K562 (cell line): Measurements from ENCODE around the gene GPC1. TPM values are rescaled to one million over a fixed set of nuclear protein-coding genes. Genes with fewer than 3 reads are reported as not detected.

ENCODE experiments used
- CCAR2 ChIP-seq: fragments of 200-400 bp; formaldehyde crosslinking; IDR thresholded peaks from 2 replicates; pipeline ENCODE4 v1.6.1; 2017; ENCODE audit warnings: mild to moderate bottlenecking, low read depth, low read length
- TAF15 ChIP-seq: fragments of 200-400 bp; formaldehyde crosslinking; IDR thresholded peaks from 2 replicates; pipeline ENCODE4 v1.6.1; 2017; ENCODE audit warnings: mild to moderate bottlenecking, low read depth, low read length, moderate library complexity
- ZC3H11A ChIP-seq: IDR thresholded peaks from 2 replicates; pipeline ENCODE4 v1.6.1; 2012; ENCODE audit warnings: low read depth, low read length, improper control_type of control experiment
- ZNF24 ChIP-seq: fragments of 450-650 bp; IDR thresholded peaks from 2 replicates; pipeline ENCODE4 v1.6.1; 2016
- polyA plus RNA-seq, 8 experiments: library from polyadenylated mRNA; depleted of rRNA in 4 of 8; stranded (reverse) in 5 of 8; unstranded in 3 of 8; fragments of >200 nt; fragmentation: Nextera tagmentation in 2 of 8; fragmentation: Illumina TruSeq in 1 of 8; extraction: Ambion mirVana in 2 of 8; extraction: Trizol in 1 of 8; gene quantifications; 2 replicates each; pipeline versions ENCODE4 v1.2.1 to v1.2.3, GENCODE V29; 2011 to 2014; ENCODE audit warnings: inconsistent platforms in 1 of 8, missing spikeins in 1 of 8
- total RNA-seq, 7 experiments: library from RNA; depleted of rRNA in 6 of 7; stranded (reverse); fragments of >200 nt in 6 of 7; fragmentation: Illumina TruSeq in 2 of 7; extraction: Trizol in 2 of 7; gene quantifications; 2 replicates each; pipeline versions ENCODE4 v1.2.1 to v1.2.3, GENCODE V29; 2011 to 2021; ENCODE audit warnings: low replicate concordance in 1 of 7
- TF ChIP-seq, protein P1 (sequence below): fragments of 200-600 bp; sonication (generic); IDR thresholded peaks from one replicate; pipeline ENCODE4 v1.6.1; 2012; ENCODE audit warnings: mild to moderate bottlenecking, low read depth, low read length, inconsistent platforms
- TF ChIP-seq, protein P2 (sequence below): IDR thresholded peaks from 2 replicates; pipeline ENCODE4 v1.6.1; 2011; ENCODE audit not compliant: insufficient read length; ENCODE audit errors: extremely low read depth
- TF ChIP-seq, protein P3 (sequence below): fragments of 450-650 bp; formaldehyde crosslinking; IDR thresholded peaks from 2 replicates; pipeline ENCODE4 v1.4.0; 2022; ENCODE audit warnings: missing genetic modification characterization

The GPC1 gene
- total and polyA plus RNA-seq, 9 of the 15 experiments (the other 6 are each of a cell fraction or from before 2014, with no cell fraction given), result 0.07 to 0.82 (median 0.14) TPM; not detected in 3

DNA sequence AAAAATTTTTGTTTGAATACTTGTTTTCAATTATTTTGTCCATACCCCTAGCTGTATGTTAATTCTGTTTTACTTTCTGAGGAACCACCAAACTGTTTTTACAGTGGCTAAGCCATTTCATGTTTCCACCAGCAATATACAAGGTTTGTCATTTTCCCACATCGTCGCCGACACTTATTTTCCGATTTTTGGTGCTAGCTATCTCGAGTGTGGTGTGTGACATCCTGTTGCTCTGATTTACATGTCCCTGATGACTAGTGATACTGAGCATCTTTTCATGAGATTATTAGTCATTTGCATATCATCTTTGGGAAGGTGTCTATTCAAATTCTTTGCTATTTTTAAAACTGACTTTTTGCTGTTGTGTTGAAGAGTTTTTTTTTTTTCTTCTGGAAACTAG, 7.2 kb upstream of the GPC1 start (continued):
- TF ChIP-seq, protein P1, sequence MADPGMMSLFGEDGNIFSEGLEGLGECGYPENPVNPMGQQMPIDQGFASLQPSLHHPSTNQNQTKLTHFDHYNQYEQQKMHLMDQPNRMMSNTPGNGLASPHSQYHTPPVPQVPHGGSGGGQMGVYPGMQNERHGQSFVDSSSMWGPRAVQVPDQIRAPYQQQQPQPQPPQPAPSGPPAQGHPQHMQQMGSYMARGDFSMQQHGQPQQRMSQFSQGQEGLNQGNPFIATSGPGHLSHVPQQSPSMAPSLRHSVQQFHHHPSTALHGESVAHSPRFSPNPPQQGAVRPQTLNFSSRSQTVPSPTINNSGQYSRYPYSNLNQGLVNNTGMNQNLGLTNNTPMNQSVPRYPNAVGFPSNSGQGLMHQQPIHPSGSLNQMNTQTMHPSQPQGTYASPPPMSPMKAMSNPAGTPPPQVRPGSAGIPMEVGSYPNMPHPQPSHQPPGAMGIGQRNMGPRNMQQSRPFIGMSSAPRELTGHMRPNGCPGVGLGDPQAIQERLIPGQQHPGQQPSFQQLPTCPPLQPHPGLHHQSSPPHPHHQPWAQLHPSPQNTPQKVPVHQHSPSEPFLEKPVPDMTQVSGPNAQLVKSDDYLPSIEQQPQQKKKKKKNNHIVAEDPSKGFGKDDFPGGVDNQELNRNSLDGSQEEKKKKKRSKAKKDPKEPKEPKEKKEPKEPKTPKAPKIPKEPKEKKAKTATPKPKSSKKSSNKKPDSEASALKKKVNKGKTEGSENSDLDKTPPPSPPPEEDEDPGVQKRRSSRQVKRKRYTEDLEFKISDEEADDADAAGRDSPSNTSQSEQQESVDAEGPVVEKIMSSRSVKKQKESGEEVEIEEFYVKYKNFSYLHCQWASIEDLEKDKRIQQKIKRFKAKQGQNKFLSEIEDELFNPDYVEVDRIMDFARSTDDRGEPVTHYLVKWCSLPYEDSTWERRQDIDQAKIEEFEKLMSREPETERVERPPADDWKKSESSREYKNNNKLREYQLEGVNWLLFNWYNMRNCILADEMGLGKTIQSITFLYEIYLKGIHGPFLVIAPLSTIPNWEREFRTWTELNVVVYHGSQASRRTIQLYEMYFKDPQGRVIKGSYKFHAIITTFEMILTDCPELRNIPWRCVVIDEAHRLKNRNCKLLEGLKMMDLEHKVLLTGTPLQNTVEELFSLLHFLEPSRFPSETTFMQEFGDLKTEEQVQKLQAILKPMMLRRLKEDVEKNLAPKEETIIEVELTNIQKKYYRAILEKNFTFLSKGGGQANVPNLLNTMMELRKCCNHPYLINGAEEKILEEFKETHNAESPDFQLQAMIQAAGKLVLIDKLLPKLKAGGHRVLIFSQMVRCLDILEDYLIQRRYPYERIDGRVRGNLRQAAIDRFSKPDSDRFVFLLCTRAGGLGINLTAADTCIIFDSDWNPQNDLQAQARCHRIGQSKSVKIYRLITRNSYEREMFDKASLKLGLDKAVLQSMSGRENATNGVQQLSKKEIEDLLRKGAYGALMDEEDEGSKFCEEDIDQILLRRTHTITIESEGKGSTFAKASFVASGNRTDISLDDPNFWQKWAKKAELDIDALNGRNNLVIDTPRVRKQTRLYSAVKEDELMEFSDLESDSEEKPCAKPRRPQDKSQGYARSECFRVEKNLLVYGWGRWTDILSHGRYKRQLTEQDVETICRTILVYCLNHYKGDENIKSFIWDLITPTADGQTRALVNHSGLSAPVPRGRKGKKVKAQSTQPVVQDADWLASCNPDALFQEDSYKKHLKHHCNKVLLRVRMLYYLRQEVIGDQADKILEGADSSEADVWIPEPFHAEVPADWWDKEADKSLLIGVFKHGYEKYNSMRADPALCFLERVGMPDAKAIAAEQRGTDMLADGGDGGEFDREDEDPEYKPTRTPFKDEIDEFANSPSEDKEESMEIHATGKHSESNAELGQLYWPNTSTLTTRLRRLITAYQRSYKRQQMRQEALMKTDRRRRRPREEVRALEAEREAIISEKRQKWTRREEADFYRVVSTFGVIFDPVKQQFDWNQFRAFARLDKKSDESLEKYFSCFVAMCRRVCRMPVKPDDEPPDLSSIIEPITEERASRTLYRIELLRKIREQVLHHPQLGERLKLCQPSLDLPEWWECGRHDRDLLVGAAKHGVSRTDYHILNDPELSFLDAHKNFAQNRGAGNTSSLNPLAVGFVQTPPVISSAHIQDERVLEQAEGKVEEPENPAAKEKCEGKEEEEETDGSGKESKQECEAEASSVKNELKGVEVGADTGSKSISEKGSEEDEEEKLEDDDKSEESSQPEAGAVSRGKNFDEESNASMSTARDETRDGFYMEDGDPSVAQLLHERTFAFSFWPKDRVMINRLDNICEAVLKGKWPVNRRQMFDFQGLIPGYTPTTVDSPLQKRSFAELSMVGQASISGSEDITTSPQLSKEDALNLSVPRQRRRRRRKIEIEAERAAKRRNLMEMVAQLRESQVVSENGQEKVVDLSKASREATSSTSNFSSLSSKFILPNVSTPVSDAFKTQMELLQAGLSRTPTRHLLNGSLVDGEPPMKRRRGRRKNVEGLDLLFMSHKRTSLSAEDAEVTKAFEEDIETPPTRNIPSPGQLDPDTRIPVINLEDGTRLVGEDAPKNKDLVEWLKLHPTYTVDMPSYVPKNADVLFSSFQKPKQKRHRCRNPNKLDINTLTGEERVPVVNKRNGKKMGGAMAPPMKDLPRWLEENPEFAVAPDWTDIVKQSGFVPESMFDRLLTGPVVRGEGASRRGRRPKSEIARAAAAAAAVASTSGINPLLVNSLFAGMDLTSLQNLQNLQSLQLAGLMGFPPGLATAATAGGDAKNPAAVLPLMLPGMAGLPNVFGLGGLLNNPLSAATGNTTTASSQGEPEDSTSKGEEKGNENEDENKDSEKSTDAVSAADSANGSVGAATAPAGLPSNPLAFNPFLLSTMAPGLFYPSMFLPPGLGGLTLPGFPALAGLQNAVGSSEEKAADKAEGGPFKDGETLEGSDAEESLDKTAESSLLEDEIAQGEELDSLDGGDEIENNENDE, result no peak
- TF ChIP-seq, protein P2, sequence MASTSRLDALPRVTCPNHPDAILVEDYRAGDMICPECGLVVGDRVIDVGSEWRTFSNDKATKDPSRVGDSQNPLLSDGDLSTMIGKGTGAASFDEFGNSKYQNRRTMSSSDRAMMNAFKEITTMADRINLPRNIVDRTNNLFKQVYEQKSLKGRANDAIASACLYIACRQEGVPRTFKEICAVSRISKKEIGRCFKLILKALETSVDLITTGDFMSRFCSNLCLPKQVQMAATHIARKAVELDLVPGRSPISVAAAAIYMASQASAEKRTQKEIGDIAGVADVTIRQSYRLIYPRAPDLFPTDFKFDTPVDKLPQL, result no peak
- no peak for TF ChIP-seq CCAR2
- TF ChIP-seq ZNF24, result no peak
- TF ChIP-seq TAF15, result no peak
- TF ChIP-seq, protein P3, sequence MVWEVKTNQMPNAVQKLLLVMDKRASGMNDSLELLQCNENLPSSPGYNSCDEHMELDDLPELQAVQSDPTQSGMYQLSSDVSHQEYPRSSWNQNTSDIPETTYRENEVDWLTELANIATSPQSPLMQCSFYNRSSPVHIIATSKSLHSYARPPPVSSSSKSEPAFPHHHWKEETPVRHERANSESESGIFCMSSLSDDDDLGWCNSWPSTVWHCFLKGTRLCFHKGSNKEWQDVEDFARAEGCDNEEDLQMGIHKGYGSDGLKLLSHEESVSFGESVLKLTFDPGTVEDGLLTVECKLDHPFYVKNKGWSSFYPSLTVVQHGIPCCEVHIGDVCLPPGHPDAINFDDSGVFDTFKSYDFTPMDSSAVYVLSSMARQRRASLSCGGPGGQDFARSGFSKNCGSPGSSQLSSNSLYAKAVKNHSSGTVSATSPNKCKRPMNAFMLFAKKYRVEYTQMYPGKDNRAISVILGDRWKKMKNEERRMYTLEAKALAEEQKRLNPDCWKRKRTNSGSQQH (CRISPR knock-in tag), result no peak
- no peak for TF ChIP-seq ZC3H11A
